ENCODE results near the gene NBEA. TPM values are rescaled to one million over a fixed set of nuclear protein-coding genes. Genes with fewer than 3 reads are reported as not detected.

Gene NBEA
- total RNA-seq, 1 experiment from 2014 or later: 4.1 TPM

GRCh38 chr13:35706281-35706680 lies 764.2 kb downstream of the NBEA start:
- Histone ChIP-seq H4K20me1 (ENCODE audit: insufficient read depth) (no peaks in the 10 kb centered on the region), H3K79me2 (ENCODE audit: insufficient read depth, low read length) (no peaks in the 10 kb centered on the region), H3K9me3 (ENCODE audit: control insufficient read depth in 1 of 2, insufficient read depth in 1 of 2, low read depth in 1 of 2, low read length in 2 of 2) (no peaks in the 10 kb centered on the region), H3K9me2 (ENCODE audit: insufficient read depth) (no peaks in the 10 kb centered on the region), H3K36me3 (ENCODE audit: control insufficient read depth in 1 of 2, insufficient read depth in 2 of 2, low read length in 2 of 2) (no peaks in the 10 kb centered on the region), H2AFZ (ENCODE audit: low read depth, low read length, poor library complexity, severe bottlenecking) (no peak overlapping the region), H3K27ac (ENCODE audit: low read depth, low read length) (no peak overlapping the region), H3K27me3 (ENCODE audit: insufficient read depth, low read length) (no peaks in the 10 kb centered on the region), H3K4me3 (replicated peaks in 1 of 2; ENCODE audit: low read depth in 1 of 2, low read length in 2 of 2) (no peak overlapping the region), H3K4me2 (ENCODE audit: low read length) (no peak overlapping the region), H3K4me1 (ENCODE audit: control insufficient read depth in 1 of 2, insufficient read depth in 2 of 2, low read length in 2 of 2) (no peaks in the 10 kb centered on the region), H3K9ac (ENCODE audit: low read length) (no peak overlapping the region)
- ATAC-seq: no peak
- TF ChIP-seq CTCF (IDR thresholded peaks at IDR 0.05 in 2 of 3, conservative IDR thresholded peaks at IDR 0.05 in 1 of 3; ENCODE audit: borderline replicate concordance in 1 of 3, insufficient read depth in 1 of 3, low read depth in 2 of 3, low read length in 2 of 3): no peak
- TF ChIP-seq POLR2AphosphoS5 (IDR thresholded peaks at IDR 0.05; ENCODE audit: low read depth, low read length): no peak
- no peak for TF ChIP-seq RAD21 (IDR thresholded peaks at IDR 0.05; ENCODE audit: low read depth)
- no peak for TF ChIP-seq CEBPB (IDR thresholded peaks at IDR 0.05; ENCODE audit: low read depth)
- ChIA-PET RAD21 (ENCODE audit: low non-redundant PET in 1 of 2, low total read pairs in 2 of 2, uncharacterized antibody in 2 of 2, unreplicated experiment in 2 of 2) (interaction anchor here in 1 of 2 experiments (0.6 kb wide), 1 partner anchor 8 kb away, joined by 3 read pairs; no protein-coding TSS in a partner anchor), CTCF (no interaction called here), POLR2A (no interaction called here)
- BruUV-seq (replicated peaks): no TSS peak
- DNase-seq (ENCODE audit: low read depth, low spot score): no peak
- intact Hi-C loops (cut with micrococcal nuclease): no loop called here

- H3K9me3 ChIP-seq (ENCODE audit: control insufficient read depth in 1 of 2, insufficient read depth in 1 of 2, low read depth in 1 of 2, low read length in 2 of 2): no peaks in the 10 kb centered on the region
- DNase-seq (ENCODE audit: low read depth, low spot score): no peak
- CTCF ChIA-PET: no interaction called here
- no peaks in the 10 kb centered on the region for H3K79me2 ChIP-seq (ENCODE audit: insufficient read depth, low read length)
- RAD21 ChIA-PET (ENCODE audit: low non-redundant PET in 1 of 2, low total read pairs in 2 of 2, uncharacterized antibody in 2 of 2, unreplicated experiment in 2 of 2): no interaction called here
- no peak overlapping the region for H3K9ac ChIP-seq (ENCODE audit: low read length)
- no peak overlapping the region for H3K4me3 ChIP-seq (replicated peaks in 1 of 2; ENCODE audit: low read depth in 1 of 2, low read length in 2 of 2)
- intact Hi-C loops (cut with micrococcal nuclease): no loop called here
- H3K4me1 ChIP-seq (ENCODE audit: control insufficient read depth in 1 of 2, insufficient read depth in 2 of 2, low read length in 2 of 2): no peaks in the 10 kb centered on the region
- ATAC-seq: no peak
- no peaks in the 10 kb centered on the region for H3K9me2 ChIP-seq (ENCODE audit: insufficient read depth)
- no peak overlapping the region for H2AFZ ChIP-seq (ENCODE audit: low read depth, low read length, poor library complexity, severe bottlenecking)
- no TSS peak for BruUV-seq (replicated peaks)
- H3K36me3 ChIP-seq (ENCODE audit: control insufficient read depth in 1 of 2, insufficient read depth in 2 of 2, low read length in 2 of 2): no peaks in the 10 kb centered on the region
- no peaks in the 10 kb centered on the region for H4K20me1 ChIP-seq (ENCODE audit: insufficient read depth)
- no peak overlapping the region for H3K27ac ChIP-seq (ENCODE audit: low read depth, low read length)
- H3K4me2 ChIP-seq (ENCODE audit: low read length): no peak overlapping the region
- no peaks in the 10 kb centered on the region for H3K27me3 ChIP-seq (ENCODE audit: insufficient read depth, low read length)
- POLR2A ChIA-PET: no interaction called here
- TF ChIP-seq ZNF274 (IDR thresholded peaks at IDR 0.05; ENCODE audit: low read depth, low read length) (no peak), FOSL1 (IDR thresholded peaks at IDR 0.05; ENCODE audit: low read depth) (no peak), ZBTB33 (IDR thresholded peaks at IDR 0.05; ENCODE audit: extremely low read depth, insufficient replicate concordance, low read length) (no peak), ELF1 (IDR thresholded peaks at IDR 0.05; ENCODE audit: borderline replicate concordance, low read depth) (no peak), SIN3A (IDR thresholded peaks at IDR 0.05; ENCODE audit: low read depth) (no peak), RAD21 (IDR thresholded peaks at IDR 0.05; ENCODE audit: low read depth) (no peak), SP1 (IDR thresholded peaks at IDR 0.05; ENCODE audit: low read depth) (no peak), CEBPB (IDR thresholded peaks at IDR 0.05; ENCODE audit: low read depth) (no peak), POLR2A (IDR thresholded peaks at IDR 0.05; ENCODE audit: borderline replicate concordance, extremely low read depth, insufficient read depth, insufficient read length) (no peak), EGR1 (IDR thresholded peaks at IDR 0.05; ENCODE audit: low read depth) (no peak), CTCF (IDR thresholded peaks at IDR 0.05 in 2 of 3, conservative IDR thresholded peaks at IDR 0.05 in 1 of 3; ENCODE audit: borderline replicate concordance in 1 of 3, insufficient read depth in 1 of 3, low read depth in 2 of 3, low read length in 2 of 3) (no peak), EZH2phosphoT487 (IDR thresholded peaks at IDR 0.05; ENCODE audit: borderline replicate concordance) (no peak), ATF3 (IDR thresholded peaks at IDR 0.05) (no peak), EZH2 (IDR thresholded peaks at IDR 0.05) (no peak)
Measured at GRCh38 chr13:35706721-35707120, 764.7 kb downstream of the NBEA start.
